ENCODE data around the gene RPLP1.

Gene RPLP1

GRCh38 chr15:69452692-69453521, at the start of gene RPLP1:
Gene RPLP1 (plus strand): TSS chr15:69452818. CDS start chr15:69452949, 131 bp downstream.
- no peak for DNase-seq

- DNase-seq: no peak
Measured at GRCh38 chr15:69403594-69403993, 49.0 kb upstream of the RPLP1 start.

GRCh38 chr15:69405110-69405509, 47.5 kb upstream of the RPLP1 start:
- DNase-seq: no peak

- no peak for DNase-seq
Measured at GRCh38 chr15:69407719-69408400, 44.8 kb upstream of the RPLP1 start.

- DNase-seq: no peak
Measured at GRCh38 chr15:69408841-69409240, 43.8 kb upstream of the RPLP1 start.

- DNase-seq: no peak
Measured at GRCh38 chr15:69410248-69410874, 42.3 kb upstream of the RPLP1 start.

GRCh38 chr15:69412274-69412673, 40.3 kb upstream of the RPLP1 start:
- DNase-seq: no peak

GRCh38 chr15:69412701-69413100, 39.9 kb upstream of the RPLP1 start:
- DNase-seq: no peak

GRCh38 chr15:69413822-69414700, 38.6 kb upstream of the RPLP1 start, which contains the start of gene KIF23:
Gene KIF23 (plus strand): TSS chr15:69414349. CDS start chr15:69414466, 117 bp downstream.
- no peak for DNase-seq

- DNase-seq: no peak
Measured at GRCh38 chr15:69414701-69415167, 37.9 kb upstream of the RPLP1 start.

GRCh38 chr15:69415381-69415780, 37.2 kb upstream of the RPLP1 start:
- DNase-seq: no peak

- no peak for DNase-seq
Measured at GRCh38 chr15:69417581-69417980, 35.0 kb upstream of the RPLP1 start.

- DNase-seq: no peak
Measured at GRCh38 chr15:69421498-69421897, 31.1 kb upstream of the RPLP1 start.

GRCh38 chr15:69422336-69422895, 30.2 kb upstream of the RPLP1 start:
- no peak for DNase-seq

- DNase-seq: no peak
Measured at GRCh38 chr15:69424001-69424400, 28.6 kb upstream of the RPLP1 start.

- DNase-seq: no peak
Measured at GRCh38 chr15:69424748-69425413, 27.7 kb upstream of the RPLP1 start.

- DNase-seq: no peak
Measured at GRCh38 chr15:69433831-69434230, 18.8 kb upstream of the RPLP1 start.

GRCh38 chr15:69434238-69434637, 18.4 kb upstream of the RPLP1 start:
- DNase-seq: no peak

GRCh38 chr15:69434679-69435078, 17.9 kb upstream of the RPLP1 start:
- no peak for DNase-seq

GRCh38 chr15:69435985-69436384, 16.6 kb upstream of the RPLP1 start:
- no peak for DNase-seq

- no peak for DNase-seq
Measured at GRCh38 chr15:69436951-69437350, 15.7 kb upstream of the RPLP1 start.

- no peak for DNase-seq
Measured at GRCh38 chr15:69439623-69440022, 13.0 kb upstream of the RPLP1 start.
